ENCODE data around the gene LZIC.

LZIC gene

DNA sequence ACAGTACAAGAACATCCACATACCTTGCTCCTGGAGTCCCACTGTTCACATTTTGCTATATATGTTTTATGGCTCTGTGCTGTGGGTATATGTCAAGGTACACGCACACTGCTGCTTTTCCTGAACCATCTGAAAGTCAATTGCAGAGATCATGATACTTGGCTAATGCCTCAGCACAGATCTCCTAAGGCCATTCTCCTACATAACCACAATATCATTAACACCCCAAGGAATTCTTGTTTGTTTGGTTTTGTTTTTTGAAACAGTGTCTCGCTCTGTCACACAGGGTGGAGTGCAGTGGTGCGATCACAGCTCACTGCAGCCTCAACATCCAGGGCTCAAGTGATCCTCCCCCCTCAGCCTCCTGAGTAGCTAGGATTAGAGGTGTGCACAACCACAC, 49.1 kb downstream of the LZIC start:
- Histone ChIP-seq H3K4me3 (ENCODE audit: low read length) (no peak overlapping the region), H3K27me3 (replicated peaks; ENCODE audit: control insufficient read depth, insufficient read depth, low read length) (no peaks in the 10 kb centered on the region), H3K9me3 (ENCODE audit: control insufficient read depth, low read length) (no peaks in the 10 kb centered on the region), H3K9ac (ENCODE audit: low read length) (no peak overlapping the region), H3K36me3 (ENCODE audit: control insufficient read depth, insufficient read depth, low read length, severe bottlenecking) (no peaks in the 10 kb centered on the region), H3K4me1 (ENCODE audit: control insufficient read depth, insufficient read depth, low read length) (peaks cover 16% of the 10 kb centered on the region)
- DNase-seq (ENCODE audit: low read depth) = no peak

DNA sequence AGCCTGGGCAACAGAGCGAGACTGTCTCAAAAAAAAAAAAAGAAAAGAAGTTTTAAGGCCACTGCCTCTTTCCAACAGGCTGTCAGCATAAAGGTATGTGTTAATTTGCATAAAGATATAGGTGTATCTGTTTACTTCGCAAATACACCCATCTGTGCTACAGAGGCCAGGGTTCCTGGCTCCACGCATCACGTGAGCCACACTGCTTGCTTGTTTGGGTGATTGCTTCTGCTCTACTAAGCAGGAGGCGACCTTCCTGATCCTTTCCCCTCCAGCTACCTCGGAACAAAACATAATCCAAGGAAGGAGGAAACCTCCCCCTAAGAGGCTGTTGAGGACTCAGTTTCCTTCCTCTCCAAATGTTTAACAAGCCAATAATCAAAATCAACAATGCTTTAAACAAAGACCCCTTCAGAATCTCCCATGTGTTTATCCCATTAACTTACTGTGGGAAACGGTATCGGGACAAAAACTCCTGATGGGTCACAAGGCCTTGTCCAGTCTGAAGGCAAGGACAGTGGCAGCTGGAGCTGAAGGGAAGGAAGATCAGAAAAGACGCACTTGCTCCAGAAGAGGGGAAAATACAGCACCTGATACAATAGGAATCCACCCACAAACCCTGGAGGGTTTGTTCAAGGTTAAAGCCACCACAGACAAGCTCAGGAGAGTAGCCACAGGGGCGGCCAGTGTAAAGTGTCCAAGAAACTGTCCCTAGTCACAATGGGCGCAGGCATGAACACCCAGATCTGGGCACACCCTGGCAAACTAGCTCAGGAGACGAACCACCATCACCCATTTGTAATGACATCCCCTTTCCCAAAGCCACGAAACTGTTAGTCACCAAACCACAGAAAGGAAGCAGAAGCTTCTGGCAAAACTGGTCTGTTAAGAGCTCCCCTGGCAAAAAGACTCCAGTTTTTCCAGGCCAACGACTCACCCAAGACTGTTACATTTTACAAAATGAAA, 50.3 kb downstream of the LZIC start:
- peaks cover 16% of the 10 kb centered on the region for H3K4me1 ChIP-seq (ENCODE audit: control insufficient read depth, insufficient read depth, low read length)
- no peak overlapping the region for H3K9ac ChIP-seq (ENCODE audit: low read length)
- H3K27me3 ChIP-seq (replicated peaks; ENCODE audit: control insufficient read depth, insufficient read depth, low read length) = no peaks in the 10 kb centered on the region
- H3K36me3 ChIP-seq (ENCODE audit: control insufficient read depth, insufficient read depth, low read length, severe bottlenecking) = no peaks in the 10 kb centered on the region
- no peak overlapping the region for H3K4me3 ChIP-seq (ENCODE audit: low read length)
- H3K9me3 ChIP-seq (ENCODE audit: control insufficient read depth, low read length) = no peaks in the 10 kb centered on the region
- DNase-seq (ENCODE audit: low read depth) = peak; percentile 57

DNA sequence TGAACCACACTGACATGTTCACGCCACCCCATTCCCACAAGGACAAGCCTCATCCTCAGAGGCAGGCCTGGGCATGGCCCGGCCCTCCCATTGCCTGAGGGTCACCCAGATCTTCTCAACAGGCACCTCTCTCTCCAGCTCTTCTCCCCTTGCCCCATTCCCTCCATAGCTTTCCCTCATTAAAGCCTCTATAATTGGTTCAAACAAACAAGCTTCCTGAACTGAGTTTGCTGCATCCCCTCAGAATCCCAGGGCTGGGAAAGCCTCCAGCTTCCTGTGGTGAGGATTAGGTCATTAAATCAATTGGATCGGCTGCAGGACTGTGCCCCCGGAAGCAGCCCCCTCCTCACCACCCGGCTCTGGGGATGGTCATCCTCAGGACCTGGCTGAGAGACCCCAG, 52.0 kb downstream of the LZIC start:
- no peaks in the 10 kb centered on the region for H3K9me3 ChIP-seq (ENCODE audit: control insufficient read depth, low read length)
- peaks cover 16% of the 10 kb centered on the region for H3K4me1 ChIP-seq (ENCODE audit: control insufficient read depth, insufficient read depth, low read length)
- no peak overlapping the region for H3K9ac ChIP-seq (ENCODE audit: low read length)
- no peak for DNase-seq (ENCODE audit: low read depth)
- no peaks in the 10 kb centered on the region for H3K27me3 ChIP-seq (replicated peaks; ENCODE audit: control insufficient read depth, insufficient read depth, low read length)
- no peak overlapping the region for H3K4me3 ChIP-seq (ENCODE audit: low read length)
- H3K36me3 ChIP-seq (ENCODE audit: control insufficient read depth, insufficient read depth, low read length, severe bottlenecking) = no peaks in the 10 kb centered on the region

DNA sequence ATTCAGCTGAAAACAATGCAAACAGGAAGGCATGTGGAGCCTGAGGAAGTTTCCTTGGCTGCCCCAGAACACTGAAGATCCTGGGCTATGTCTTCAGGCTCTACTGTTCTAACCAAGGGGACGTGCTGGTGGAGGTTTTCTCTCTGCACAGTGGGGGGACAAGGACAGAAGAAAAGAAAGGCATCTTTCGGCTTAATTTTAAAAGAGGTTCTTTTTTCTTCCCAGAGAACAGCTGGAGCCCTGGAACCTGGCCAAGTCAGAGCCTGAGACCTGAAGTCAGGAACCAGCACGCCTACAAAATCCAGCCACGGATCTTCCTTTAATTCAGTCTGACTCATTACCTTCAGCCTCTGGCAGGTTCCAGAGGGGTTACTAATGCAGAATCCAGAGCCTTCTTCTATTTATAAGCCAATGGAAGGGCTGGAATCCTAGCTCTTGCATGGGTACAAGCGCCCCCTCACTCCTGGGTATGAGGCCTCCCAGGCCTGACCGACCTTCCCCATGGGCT, 52.9 kb downstream of the LZIC start:
- no peaks in the 10 kb centered on the region for H3K36me3 ChIP-seq (ENCODE audit: control insufficient read depth, insufficient read depth, low read length, severe bottlenecking)
- no peak overlapping the region for H3K4me3 ChIP-seq (ENCODE audit: low read length)
- H3K27me3 ChIP-seq (replicated peaks; ENCODE audit: control insufficient read depth, insufficient read depth, low read length) = no peaks in the 10 kb centered on the region
- H3K4me1 ChIP-seq (ENCODE audit: control insufficient read depth, insufficient read depth, low read length) = peaks cover 16% of the 10 kb centered on the region
- no peaks in the 10 kb centered on the region for H3K9me3 ChIP-seq (ENCODE audit: control insufficient read depth, low read length)
- H3K9ac ChIP-seq (ENCODE audit: low read length) = no peak overlapping the region
- DNase-seq (ENCODE audit: low read depth) = peak; percentile 79

DNA sequence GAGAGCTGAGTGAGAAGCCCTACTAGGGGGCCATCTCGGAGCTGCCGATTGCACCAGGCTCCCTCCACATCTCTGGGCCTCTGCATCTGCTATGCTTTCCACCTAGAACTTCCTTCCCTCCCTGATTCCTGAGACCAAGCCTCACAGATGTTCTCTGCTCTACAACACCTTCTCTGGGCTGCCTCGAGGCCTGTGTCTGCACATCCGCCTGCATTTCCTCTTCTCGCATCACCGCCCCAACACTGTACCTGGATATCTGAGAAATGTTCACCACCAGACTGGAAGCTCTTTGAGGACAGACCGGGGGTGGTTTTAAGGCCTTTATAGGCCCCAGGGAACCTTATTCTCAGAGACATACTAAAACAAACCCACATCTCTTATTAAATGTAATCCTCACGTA, 53.8 kb downstream of the LZIC start:
- H3K9me3 ChIP-seq (ENCODE audit: control insufficient read depth, low read length) = no peaks in the 10 kb centered on the region
- no peaks in the 10 kb centered on the region for H3K36me3 ChIP-seq (ENCODE audit: control insufficient read depth, insufficient read depth, low read length, severe bottlenecking)
- peaks cover 16% of the 10 kb centered on the region for H3K4me1 ChIP-seq (ENCODE audit: control insufficient read depth, insufficient read depth, low read length)
- H3K4me3 ChIP-seq (ENCODE audit: low read length) = no peak overlapping the region
- no peak overlapping the region for H3K9ac ChIP-seq (ENCODE audit: low read length)
- no peak for DNase-seq (ENCODE audit: low read depth)
- no peaks in the 10 kb centered on the region for H3K27me3 ChIP-seq (replicated peaks; ENCODE audit: control insufficient read depth, insufficient read depth, low read length)

DNA sequence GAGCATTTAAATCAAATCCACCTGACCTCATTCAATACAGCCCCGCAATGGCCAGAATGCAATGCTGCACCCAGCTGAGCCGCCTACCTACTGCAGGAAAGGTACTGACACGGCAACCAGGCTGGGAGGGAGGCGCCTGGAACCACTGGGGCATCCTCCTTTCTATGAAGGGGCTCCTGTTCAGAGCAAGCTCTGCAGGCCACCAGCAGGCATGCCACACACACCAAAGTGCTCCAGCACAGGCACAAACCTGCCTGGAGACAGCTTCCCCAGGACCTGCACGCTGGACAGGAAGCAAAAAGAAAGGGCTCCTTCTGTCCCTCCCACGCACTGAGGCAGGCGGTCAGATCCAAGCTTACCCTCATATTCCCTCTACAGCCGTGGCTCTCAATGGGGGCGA, 54.3 kb downstream of the LZIC start:
- Histone ChIP-seq H3K36me3 (ENCODE audit: control insufficient read depth, insufficient read depth, low read length, severe bottlenecking) (no peaks in the 10 kb centered on the region), H3K27me3 (replicated peaks; ENCODE audit: control insufficient read depth, insufficient read depth, low read length) (peaks cover under 1% of the 10 kb centered on the region), H3K9ac (ENCODE audit: low read length) (no peak overlapping the region), H3K4me3 (ENCODE audit: low read length) (no peak overlapping the region), H3K9me3 (ENCODE audit: control insufficient read depth, low read length) (no peaks in the 10 kb centered on the region), H3K4me1 (ENCODE audit: control insufficient read depth, insufficient read depth, low read length) (peaks cover 16% of the 10 kb centered on the region)
- no peak for DNase-seq (ENCODE audit: low read depth)

DNA sequence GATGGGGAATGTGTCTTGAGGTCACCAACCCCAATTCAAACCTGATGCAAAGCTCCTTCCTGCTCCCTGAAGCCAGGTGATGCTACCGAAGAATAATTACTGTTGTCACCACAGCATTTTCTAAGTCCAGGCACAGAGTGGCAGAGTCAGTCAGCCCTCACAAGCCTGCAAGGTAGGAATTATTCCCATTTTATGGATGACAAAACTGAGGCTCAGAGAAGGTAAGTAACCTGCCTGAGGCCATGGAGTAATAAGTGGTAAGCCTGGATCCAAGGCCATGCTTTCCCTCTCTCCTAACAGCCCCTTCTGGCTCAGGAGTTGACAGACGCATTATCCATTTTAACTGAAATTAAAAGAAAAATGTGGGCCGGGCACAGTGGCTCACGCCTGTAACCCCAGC, 56.1 kb downstream of the LZIC start:
- Histone ChIP-seq H3K4me1 (ENCODE audit: control insufficient read depth, insufficient read depth, low read length) (peaks cover 8% of the 10 kb centered on the region), H3K36me3 (ENCODE audit: control insufficient read depth, insufficient read depth, low read length, severe bottlenecking) (no peaks in the 10 kb centered on the region), H3K4me3 (ENCODE audit: low read length) (no peak overlapping the region), H3K9me3 (ENCODE audit: control insufficient read depth, low read length) (no peaks in the 10 kb centered on the region), H3K9ac (ENCODE audit: low read length) (no peak overlapping the region), H3K27me3 (replicated peaks; ENCODE audit: control insufficient read depth, insufficient read depth, low read length) (peaks cover 5% of the 10 kb centered on the region)
- no peak for DNase-seq (ENCODE audit: low read depth)

DNA sequence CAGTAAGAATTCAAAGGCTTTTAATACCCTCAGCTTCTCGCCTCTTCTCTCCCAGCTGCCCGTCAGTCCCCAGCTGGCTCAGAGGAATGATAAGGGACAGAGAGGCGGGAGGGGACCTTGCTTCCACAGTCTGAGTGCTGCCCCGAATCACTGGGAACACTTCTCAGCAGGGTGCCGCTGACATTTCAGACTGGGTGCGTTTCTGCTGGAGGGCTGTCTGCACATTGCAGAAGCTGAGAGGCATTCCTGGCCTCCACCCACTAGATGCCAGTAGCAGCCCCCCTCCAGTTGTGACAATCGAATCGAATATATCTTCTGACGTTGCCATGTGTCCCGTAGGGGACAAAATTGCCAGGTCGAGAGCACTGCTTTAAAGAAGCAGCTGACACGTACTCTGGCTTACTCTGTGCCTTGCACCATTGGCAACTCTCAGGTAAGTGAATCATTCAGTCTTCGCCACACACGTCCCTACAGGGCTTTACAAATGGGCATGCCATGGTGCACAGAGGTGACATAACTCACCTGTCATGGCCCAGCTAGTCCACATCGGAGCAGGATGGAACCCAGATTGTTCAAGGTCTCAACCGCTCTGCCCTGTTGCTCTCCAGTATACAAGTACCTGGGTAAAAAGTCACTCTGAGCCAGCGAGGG, 57.0 kb downstream of the LZIC start:
- Histone ChIP-seq H3K27me3 (replicated peaks; ENCODE audit: control insufficient read depth, insufficient read depth, low read length) (peaks cover 5% of the 10 kb centered on the region), H3K4me1 (ENCODE audit: control insufficient read depth, insufficient read depth, low read length) (peaks cover 8% of the 10 kb centered on the region), H3K4me3 (ENCODE audit: low read length) (no peak overlapping the region), H3K36me3 (ENCODE audit: control insufficient read depth, insufficient read depth, low read length, severe bottlenecking) (no peaks in the 10 kb centered on the region), H3K9me3 (ENCODE audit: control insufficient read depth, low read length) (no peaks in the 10 kb centered on the region), H3K9ac (ENCODE audit: low read length) (no peak overlapping the region)
- DNase-seq (ENCODE audit: low read depth) = no peak

DNA sequence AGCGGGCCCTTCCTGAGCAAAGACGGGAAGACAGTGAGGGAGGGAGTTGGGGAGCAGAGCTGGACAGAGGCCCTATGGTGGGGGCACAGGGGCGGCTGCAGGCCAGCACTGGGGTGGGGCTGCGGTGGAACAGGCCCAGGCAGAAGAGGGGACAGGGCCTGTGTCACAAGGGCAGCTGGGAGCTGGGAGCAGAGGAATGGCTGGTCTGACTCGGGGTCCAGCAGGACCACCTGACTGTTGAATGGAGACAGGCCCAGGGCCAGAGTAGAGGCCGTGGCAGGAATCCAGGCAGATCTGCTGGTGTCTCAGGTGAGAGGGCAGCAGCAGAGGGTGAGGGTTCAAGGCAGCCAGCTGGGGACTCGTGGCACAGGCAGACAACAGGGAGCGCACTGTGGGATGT, 58.4 kb downstream of the LZIC start:
- H3K4me3 ChIP-seq (ENCODE audit: low read length) = no peak overlapping the region
- peaks cover 5% of the 10 kb centered on the region for H3K27me3 ChIP-seq (replicated peaks; ENCODE audit: control insufficient read depth, insufficient read depth, low read length)
- no peak overlapping the region for H3K9ac ChIP-seq (ENCODE audit: low read length)
- H3K36me3 ChIP-seq (ENCODE audit: control insufficient read depth, insufficient read depth, low read length, severe bottlenecking) = no peaks in the 10 kb centered on the region
- no peaks in the 10 kb centered on the region for H3K4me1 ChIP-seq (ENCODE audit: control insufficient read depth, insufficient read depth, low read length)
- DNase-seq (ENCODE audit: low read depth) = no peak
- no peaks in the 10 kb centered on the region for H3K9me3 ChIP-seq (ENCODE audit: control insufficient read depth, low read length)

DNA sequence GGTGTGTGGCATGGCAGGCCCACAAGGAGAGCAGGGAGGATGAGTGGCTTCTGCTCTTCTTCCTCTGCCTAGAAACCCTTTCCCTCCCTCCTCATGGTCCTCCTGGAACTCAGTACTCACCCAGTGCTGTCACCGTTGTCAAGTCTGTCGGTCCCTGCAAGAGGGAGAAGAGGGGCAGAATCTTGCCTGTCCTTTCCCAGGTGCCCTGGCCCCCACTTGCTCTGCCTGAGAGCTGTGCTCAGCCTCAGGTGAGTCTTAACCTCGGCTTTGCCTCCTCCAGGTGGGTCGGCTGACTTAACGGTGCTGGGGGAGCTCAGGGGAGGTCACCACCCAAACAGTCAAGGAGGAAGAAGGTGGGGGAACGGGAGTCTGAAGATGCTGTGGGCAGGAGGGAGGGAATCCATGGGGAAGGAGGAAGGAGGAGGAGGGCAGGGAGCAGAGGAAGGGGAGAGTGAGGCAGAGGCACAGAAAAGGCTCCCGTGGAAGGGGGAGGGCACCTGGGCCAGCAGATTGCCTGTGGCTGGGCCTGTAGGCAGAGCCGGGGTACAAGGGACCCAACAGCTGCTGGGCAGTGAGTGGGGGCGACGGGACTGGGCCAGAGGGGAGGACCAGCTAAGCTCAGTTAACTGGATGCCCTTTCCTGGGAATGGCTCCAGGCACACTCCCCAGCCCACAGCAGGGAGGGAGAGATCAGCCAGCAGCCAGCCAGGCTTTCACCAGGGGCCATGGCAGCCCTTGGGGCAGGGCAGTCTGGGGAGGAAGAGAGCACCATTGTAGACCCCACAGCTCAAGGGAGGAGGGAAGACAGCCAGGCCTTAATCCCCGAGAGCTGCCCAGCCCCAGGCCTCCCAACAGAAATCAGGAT, 59.4 kb downstream of the LZIC start:
- H3K9me3 ChIP-seq (ENCODE audit: control insufficient read depth, low read length) = no peaks in the 10 kb centered on the region
- no peak for DNase-seq (ENCODE audit: low read depth)
- H3K4me3 ChIP-seq (ENCODE audit: low read length) = no peak overlapping the region
- H3K4me1 ChIP-seq (ENCODE audit: control insufficient read depth, insufficient read depth, low read length) = no peaks in the 10 kb centered on the region
- H3K36me3 ChIP-seq (ENCODE audit: control insufficient read depth, insufficient read depth, low read length, severe bottlenecking) = no peaks in the 10 kb centered on the region
- peaks cover 5% of the 10 kb centered on the region for H3K27me3 ChIP-seq (replicated peaks; ENCODE audit: control insufficient read depth, insufficient read depth, low read length)
- H3K9ac ChIP-seq (ENCODE audit: low read length) = no peak overlapping the region

DNA sequence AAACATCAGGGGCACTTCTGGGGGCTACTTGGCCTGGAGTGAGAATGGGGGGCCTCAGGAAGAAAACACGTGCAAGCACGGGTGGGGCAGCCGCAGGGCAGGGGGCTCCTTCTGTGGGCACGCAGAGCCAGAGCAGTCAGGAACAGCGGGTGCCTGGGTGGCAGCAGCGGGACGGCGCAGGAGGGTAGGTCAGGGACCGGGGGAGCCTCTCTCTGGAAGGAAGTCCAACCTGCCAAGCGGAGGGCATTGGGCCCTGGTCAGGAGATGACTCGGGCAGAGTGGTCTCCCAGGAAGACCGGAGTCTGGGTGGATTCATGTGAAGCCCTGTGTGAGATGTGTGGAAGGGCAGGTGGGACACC, 60.3 kb downstream of the LZIC start:
- no peak for DNase-seq (ENCODE audit: low read depth)
- H3K4me1 ChIP-seq (ENCODE audit: control insufficient read depth, insufficient read depth, low read length) = no peaks in the 10 kb centered on the region
- no peak overlapping the region for H3K4me3 ChIP-seq (ENCODE audit: low read length)
- H3K9me3 ChIP-seq (ENCODE audit: control insufficient read depth, low read length) = no peaks in the 10 kb centered on the region
- H3K27me3 ChIP-seq (replicated peaks; ENCODE audit: control insufficient read depth, insufficient read depth, low read length) = peaks cover 5% of the 10 kb centered on the region
- no peak overlapping the region for H3K9ac ChIP-seq (ENCODE audit: low read length)
- H3K36me3 ChIP-seq (ENCODE audit: control insufficient read depth, insufficient read depth, low read length, severe bottlenecking) = no peaks in the 10 kb centered on the region
